B cell (primary cell): ENCODE data around the gene TSHR.

ENCODE experiments used
- CTCF ChIP-seq: fragments of 200-600 bp; IDR thresholded peaks from one replicate; pipeline ENCODE4 v1.8.0; 2022; ENCODE audit warnings: antibody characterized with exemption, mild to moderate bottlenecking
- EZH2 ChIP-seq: IDR thresholded peaks from 2 replicates; pipeline ENCODE4 v1.6.1; 2012; ENCODE audit warnings: borderline replicate concordance, low read depth, mild to moderate bottlenecking, moderate library complexity, low read length; ENCODE audit not compliant: insufficient read depth, poor library complexity, severe bottlenecking

- TF ChIP-seq CTCF = no peak
- no peak for TF ChIP-seq EZH2
These were observed 21.8 kb downstream of the TSHR start for GRCh38 chr14:80977221-80977620.
